ENCODE results near the gene USF3. TPM values are rescaled to one million over a fixed set of nuclear protein-coding genes. Genes with fewer than 3 reads are reported as not detected.
A peak's percentile ranks its signal among the peaks of the same experiment; 100 is the strongest.

Gene USF3
- total and polyA plus RNA-seq, 2 experiments from 2014 or later: 10.1 to 23.5 TPM

- ATAC-seq: no peak
- peaks cover 51% of the 10 kb centered on the region for H4K20me1 ChIP-seq (replicated peaks; ENCODE audit: insufficient read depth)
Measured at GRCh38 chr3:113741086-113741485, 44.6 kb upstream of the USF3 start.

More at GRCh38 chr3:113741086-113741485, 44.6 kb upstream of the USF3 start:
- peaks cover 71% of the 10 kb centered on the region for H3K4me1 Mint-ChIP-seq
- DNase-seq (ENCODE audit: low spot score): no peak
- no peak overlapping the region for H3K4me3 ChIP-seq
- H3K79me2 ChIP-seq (replicated peaks; ENCODE audit: insufficient read depth): peaks cover 97% of the 10 kb centered on the region
- H3K27me3 Mint-ChIP-seq (ENCODE audit: insufficient read depth, low read depth, poor library complexity): peaks cover 11% of the 10 kb centered on the region
- peaks cover 42% of the 10 kb centered on the region for H3K4me1 ChIP-seq (ENCODE audit: insufficient read depth)
- no peaks in the 10 kb centered on the region for H3F3A ChIP-seq (replicated peaks; ENCODE audit: low read depth)
- peaks cover 14% of the 10 kb centered on the region for H3K36me3 Mint-ChIP-seq (ENCODE audit: low read depth)
- no peak overlapping the region; the same call in 1 of the 2 replicates for H3K27ac Mint-ChIP-seq
- no peak overlapping the region; the same call in 1 of the 2 replicates for H3K4me2 ChIP-seq
- H3K36me3 ChIP-seq (ENCODE audit: insufficient read depth): no peaks in the 10 kb centered on the region
- TF ChIP-seq ZNF331 (CRISPR knock-in tag; IDR thresholded peaks at IDR 0.05; ENCODE audit: low read depth): no peak
- no peak for TF ChIP-seq EZH2phosphoT487 (IDR thresholded peaks at IDR 0.05; ENCODE audit: unreplicated experiment)
- TF ChIP-seq STAT1 (IDR thresholded peaks at IDR 0.05; ENCODE audit: unreplicated experiment): no peak
- TF ChIP-seq REST (IDR thresholded peaks at IDR 0.05; ENCODE audit: unreplicated experiment): no peak
- TF ChIP-seq, protein P1, sequence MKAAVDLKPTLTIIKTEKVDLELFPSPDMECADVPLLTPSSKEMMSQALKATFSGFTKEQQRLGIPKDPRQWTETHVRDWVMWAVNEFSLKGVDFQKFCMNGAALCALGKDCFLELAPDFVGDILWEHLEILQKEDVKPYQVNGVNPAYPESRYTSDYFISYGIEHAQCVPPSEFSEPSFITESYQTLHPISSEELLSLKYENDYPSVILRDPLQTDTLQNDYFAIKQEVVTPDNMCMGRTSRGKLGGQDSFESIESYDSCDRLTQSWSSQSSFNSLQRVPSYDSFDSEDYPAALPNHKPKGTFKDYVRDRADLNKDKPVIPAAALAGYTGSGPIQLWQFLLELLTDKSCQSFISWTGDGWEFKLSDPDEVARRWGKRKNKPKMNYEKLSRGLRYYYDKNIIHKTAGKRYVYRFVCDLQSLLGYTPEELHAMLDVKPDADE (IDR thresholded peaks at IDR 0.05): no peak
- TF ChIP-seq JUNB (IDR thresholded peaks at IDR 0.05; ENCODE audit: unreplicated experiment): no peak
- no peak for TF ChIP-seq CTCF (conservative IDR thresholded peaks at IDR 0.05; ENCODE audit: low read depth in 2 of 2)
- no peak overlapping the region for H2AFZ ChIP-seq
- H3K27ac ChIP-seq (ENCODE audit: low read depth): peak overlapping the region; percentile 16; the same call in 1 of the 2 replicates
- no peaks in the 10 kb centered on the region for H3K9me2 ChIP-seq (ENCODE audit: insufficient read depth)
- no peaks in the 10 kb centered on the region for H3K9me3 Mint-ChIP-seq
- no peaks in the 10 kb centered on the region for H3K27me3 ChIP-seq (ENCODE audit: insufficient read depth)
- no peak overlapping the region for H3K4me3 Mint-ChIP-seq
